HG03457 (cell line): ENCODE data around the gene PXDN.
"Not testable (repeated sequence)": the region's sequence is repeated elsewhere in the genome, so short reads cannot be mapped to it uniquely, and the experiment has no call there.

Source experiments
- ATAC-seq: cut with Tn5 transposase; IDR thresholded peaks from one replicate; pipeline ENCODE4 v1.9.1; 2021; ENCODE audit warnings: moderate number of reproducible peaks; ENCODE audit not compliant: unreplicated experiment

The PXDN gene

GRCh38 chr2:1688161-1688560, 56.2 kb downstream of the PXDN start:
- no peak for ATAC-seq

DNA sequence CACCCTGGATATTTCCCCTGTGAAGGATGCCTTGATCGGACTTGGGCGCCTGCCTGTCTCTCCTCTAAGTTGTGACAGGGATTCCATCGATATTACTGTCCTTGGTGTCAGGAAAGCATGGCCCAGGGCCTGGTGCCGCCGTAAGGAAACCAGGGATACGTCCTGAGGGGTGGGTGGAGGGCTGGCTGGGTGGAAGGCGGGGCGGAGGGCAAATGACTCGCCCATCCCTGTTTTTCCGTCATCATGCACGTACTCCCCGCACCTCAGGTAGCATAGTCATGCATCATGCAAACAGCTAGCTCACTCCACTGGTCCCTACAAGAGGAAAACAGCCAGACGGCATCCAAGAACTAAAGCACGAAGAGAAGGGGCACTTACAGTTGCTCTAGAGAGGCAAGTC, 57.1 kb downstream of the PXDN start:
- no peak for ATAC-seq

DNA sequence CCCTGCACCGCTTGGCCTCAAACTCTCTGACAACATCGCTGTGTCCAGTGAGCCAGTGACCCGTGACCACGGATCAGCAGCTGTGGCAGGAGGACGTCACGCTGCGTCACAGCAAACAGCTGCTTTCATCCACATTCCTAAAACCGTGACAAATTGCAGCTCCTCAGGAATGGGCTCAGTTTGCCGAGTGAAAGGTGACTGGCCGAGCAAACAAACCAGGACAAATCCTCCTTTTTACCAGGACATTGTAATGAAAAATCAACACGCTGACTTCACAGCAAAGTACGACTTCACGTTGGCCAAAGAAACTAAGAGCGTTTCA, 57.6 kb downstream of the PXDN start:
- no peak for ATAC-seq

DNA sequence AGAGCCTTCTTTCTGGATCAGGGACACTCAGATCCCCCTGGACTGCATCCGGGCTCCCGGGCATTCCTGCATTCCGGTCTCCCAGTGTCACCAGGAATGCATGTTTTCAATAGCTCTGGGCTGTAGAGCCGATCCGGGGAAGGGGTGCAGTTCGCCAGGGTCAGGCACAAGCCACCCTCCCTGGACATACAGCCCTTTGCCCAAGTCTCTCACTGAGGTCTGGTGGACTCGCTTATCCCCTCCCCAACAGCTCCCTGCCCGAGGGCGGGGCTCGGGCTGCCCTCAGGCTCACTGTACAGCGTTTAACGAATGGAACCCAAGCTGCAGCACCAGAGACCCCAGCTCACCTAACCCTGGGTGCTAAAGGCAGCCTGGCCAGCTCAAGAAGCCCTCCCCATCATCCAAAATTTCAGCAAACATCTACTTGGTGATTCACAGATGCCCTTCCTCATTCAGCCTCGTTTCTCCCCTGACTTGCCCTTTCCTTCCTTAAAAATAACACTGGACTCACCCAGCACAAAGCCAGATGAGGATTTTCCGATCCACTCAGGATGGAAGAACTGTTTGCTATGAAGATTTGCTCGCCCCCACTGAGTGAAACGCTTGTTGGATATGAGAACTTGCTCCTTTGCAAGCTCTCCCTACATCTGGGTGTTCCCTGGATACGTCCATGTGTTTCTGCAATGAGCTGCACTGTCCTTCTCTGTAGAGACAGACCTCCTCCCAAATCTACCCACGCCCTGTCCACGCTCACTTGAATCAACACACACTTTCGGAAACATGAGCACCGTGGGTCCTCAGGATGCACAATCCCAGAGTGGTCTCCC, 58.1 kb downstream of the PXDN start:
- ATAC-seq = no peak

DNA sequence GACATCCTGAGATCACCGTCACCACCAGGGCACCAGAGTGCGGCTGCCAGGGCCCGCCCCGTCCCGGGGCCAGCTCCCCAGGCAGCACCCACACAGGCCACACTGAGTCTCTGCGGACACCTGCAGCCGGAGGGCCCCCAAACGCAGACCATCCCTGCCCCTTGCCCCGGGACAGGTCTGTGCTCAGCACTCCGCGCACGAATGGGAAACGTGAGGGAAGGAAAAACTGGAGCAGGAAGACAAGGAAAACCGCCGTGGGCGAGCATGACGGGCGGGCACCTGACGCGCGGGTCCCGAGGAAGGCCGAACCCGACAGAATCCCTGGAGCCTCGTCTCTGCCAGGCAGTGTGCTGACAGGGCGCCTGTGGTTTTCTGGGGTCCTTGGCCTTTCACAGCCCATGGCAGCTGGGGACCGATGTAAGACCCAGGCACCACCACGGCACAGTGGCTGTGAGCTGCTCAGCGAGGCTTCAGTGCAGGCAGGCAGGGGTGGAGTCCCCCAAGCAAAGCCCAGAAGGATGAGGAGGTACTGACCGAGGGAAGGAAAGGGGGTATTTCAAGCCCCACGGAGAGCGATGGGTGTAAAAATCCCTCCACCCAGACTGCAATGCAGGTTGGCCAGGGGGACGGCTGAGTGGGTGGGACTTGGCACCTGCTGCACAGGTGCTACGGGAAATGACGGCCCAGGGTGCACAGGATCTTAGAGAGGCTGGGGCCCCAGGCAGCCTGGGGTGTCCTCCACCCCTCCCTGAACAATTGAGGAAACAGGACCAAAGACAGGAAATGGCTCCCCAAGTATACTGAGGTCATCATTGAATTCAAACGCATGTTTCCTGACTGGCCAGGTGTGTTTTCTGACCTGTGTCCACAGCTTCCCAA, 59.0 kb downstream of the PXDN start:
- ATAC-seq = no peak

GRCh38 chr2:1683297-1683696, 61.0 kb downstream of the PXDN start:
- no peak for ATAC-seq

DNA sequence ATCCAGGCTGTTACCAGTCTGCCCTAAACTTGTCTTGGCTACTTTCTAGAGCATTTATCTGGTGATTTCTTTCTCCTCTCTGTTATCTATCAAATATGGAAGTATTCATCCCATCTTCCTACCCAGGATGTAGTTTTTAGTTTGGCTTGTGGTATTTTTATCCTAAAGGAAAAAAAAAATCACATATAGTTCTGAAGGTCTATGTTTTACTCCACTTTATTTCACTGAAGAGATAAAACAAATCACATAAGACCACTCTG, 62.2 kb downstream of the PXDN start:
- ATAC-seq = no peak

DNA sequence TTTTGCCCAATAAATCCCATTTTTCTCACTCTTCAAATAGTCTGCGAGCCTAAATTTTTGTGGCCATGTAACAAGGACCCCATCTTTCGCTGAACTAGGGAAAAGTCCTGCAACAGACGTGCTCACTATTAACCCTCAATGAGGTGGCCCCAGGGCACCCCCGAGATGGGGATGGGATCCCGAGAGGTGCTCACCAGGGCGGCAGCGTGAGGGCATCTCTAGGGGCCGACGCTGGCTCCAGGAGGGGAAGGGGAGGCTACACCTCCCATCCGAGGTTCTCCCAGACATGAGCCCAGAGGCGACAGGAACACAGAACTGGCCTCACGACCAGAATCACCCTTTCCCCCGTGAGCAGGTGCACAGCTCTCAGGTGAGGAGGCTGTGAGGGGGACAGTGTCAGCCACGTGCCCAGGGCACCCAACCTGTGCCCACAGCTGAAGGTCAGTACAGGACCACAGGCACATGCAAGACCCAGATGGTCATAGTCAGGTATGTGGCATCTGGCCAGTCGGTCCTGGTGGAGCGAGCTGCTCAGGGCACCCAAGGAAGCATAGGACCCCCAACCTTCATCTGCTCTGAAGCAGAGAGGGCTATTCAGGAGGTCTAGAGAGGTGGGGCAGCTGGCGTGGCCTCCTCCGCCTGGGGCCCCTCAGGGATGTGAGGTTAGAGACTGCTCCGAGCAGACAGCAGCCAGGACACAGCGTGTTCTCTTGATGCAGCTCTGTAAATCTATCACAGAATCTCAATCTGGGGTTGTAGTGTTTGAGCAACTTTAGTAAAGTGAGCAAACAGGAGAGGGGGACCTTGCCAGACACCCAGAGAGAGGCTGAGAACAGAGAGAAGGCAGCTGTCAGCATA, 62.8 kb downstream of the PXDN start:
- ATAC-seq = no peak

DNA sequence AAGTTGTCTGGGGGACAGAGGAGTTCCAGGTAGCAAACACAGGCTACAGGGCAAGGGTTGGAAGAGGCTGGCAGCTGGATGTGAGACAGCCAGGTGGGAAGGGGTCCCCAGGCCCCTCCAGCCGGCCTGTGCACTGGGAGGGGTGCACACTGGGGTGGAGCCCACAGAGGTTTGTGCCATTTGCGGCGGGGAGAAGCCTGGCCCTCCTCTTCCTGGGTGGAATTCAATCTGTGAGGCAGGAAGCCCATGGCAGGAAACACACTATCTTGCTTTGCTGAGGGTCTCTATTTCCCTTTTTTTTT, 63.3 kb downstream of the PXDN start:
- ATAC-seq = no peak

GRCh38 chr2:1680222-1681016, 63.9 kb downstream of the PXDN start:
- no peak for ATAC-seq

DNA sequence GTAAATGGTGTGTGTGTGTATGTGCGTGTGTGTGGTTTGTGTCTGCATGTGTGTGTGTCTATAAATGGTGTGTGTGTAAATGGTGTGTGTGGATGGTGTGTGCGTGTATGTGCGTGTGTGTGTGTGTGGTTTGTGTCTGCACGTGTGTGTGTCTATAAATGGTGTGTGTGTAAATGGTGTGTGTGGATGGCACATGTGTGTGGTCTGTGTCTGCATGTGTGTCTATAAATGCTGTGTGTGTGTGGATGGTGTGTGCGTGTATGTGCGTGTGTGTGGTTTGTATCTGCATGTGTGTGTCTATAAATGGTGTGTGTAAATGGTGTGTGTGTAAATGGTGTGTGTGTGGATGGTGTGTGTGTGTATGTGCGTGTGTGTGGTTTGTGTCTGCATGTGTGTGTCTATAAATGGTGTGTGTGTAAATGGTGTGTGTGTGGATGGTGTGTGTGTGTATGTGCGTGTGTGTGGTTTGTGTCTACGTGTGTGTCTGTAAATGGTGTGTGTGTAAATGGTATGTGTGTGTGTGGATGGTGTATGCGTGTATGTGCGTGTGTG, 64.8 kb downstream of the PXDN start:
- ATAC-seq = not testable (repeated sequence)

DNA sequence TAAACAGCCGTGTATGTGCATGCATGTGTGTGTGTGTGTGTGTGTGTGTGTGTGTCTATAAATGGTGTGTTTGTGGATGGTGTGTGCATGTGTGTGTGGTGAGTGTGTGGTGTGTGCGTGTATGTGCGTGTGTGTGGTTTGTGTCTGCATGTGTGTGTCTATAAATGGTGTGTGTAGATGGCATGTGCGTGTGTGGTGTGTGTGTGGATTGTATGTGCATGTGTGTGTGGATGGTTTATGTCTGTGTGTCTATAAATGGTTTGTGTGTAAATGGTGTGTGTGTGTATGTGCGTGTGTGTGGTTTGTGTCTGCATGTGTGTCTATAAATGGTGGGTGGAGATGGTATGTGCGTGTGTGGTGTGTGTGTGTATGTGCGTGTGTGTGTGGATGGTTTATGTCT, 65.2 kb downstream of the PXDN start:
- ATAC-seq = not testable (repeated sequence)

GRCh38 chr2:1678609-1679008, 65.7 kb downstream of the PXDN start:
- ATAC-seq = no peak

DNA sequence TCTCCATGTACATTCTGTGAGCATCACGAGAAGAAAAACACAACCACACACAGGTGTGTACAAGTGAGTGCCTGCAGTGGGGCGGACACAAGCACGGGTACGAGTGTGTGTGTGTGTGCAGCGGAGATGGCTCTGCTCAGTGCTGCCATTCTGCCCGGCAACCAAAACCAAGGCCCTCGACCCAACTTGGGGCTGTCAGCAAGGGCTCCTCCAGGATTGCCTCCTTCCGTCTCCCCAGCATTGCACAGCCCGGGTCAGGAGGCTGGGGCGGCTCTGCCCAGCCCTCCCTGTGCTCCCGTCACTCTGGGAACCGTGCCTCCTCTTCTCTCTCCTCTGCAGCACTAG, 66.5 kb downstream of the PXDN start:
- ATAC-seq = no peak

- ATAC-seq = no peak
These were observed 67.1 kb downstream of the PXDN start for GRCh38 chr2:1676913-1677820.

DNA sequence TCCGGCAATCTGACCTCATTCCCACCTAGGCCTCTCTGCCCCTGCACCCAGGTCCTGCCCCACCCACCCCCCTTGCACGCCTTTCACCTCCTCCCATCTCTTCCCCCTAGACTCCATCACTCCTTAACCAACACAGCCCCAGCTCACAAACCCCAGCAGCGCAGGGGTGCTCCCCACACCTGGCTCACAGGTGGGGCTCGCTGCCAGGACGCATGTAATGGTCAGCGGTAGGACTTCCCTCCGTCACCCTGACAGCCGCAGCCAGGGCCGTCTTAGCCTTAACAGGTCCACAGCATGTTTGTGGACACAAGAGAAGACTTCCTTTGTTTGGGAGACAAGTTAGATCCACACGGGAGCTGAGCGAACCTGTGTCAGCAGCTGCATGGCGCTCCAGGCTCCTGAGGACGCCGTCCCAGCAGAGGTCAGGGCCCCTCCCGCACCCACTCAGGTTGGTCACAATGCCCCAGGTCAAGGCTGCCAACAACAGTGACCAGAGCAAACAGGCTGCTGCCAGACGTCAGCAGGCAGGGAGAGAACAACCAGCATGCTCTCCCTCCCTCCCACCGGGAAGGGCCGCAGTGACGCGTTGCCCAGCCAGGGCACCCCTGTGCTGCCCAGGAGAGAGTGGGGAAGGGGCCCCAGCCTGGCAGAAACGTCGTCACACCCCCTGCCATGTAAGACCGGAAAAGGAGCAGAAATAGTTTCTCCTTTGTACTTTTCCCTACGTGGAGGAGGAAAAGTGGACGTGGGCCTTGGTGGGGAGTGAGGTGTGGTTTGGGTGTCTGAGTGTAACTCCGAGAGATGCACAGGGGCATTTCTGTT, 68.0 kb downstream of the PXDN start:
- no peak for ATAC-seq

- no peak for ATAC-seq
These were observed 68.7 kb downstream of the PXDN start for GRCh38 chr2:1675633-1676032.

DNA sequence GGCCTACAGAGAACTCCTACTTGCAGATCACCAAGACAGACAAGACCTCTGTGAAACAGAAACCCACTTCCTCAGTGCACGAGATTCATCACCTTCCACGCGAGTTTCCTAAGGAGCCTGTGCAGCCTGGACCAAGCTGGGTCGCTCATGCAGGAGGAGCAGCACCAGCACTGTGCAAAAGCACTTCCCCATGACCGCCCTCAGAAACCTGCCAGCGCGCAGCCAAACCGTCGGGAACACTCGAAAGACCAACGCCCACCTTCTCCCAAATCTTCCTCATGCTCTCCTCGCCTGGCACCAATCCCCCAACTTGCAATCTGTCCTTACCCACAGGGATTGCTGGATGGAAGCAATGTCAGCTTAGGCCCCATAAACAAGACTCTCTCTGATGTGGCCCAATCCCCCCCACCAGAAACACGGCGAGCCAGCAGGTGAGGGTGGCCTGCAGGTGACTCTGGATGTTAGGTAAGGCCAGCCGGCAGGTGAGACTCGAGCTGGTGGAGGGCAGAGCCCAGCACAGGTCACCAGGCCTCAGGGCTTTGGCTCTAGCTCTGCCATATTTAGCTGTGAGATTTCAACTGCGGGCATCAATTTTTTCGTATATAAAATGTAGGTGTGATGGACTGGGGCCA, 69.4 kb downstream of the PXDN start:
- ATAC-seq = no peak
